Cardiac fibroblast (primary cell): ENCODE results near the gene SYAP1.
"Not testable (repeated sequence)": the region's sequence is repeated elsewhere in the genome, so short reads cannot be mapped to it uniquely, and the experiment has no call there.

Source experiments
- DNase-seq, 2 donors: peaks; one replicate each; pipeline versions ENCODE4 v3.0.0 to v3.0.0-alpha.2; 2010; ENCODE audit warnings: low read depth in 2 of 2
- H3K4me3 ChIP-seq, 2 donors: replicated peaks in 1 of 2; 1 replicate in 1 of 2; 2 replicates in 1 of 2; pipeline ENCODE4 v1.5.1; 2011; ENCODE audit warnings: low read depth in 2 of 2, low read length in 2 of 2, mild to moderate bottlenecking in 2 of 2, moderate library complexity in 1 of 2
- CTCF ChIP-seq: IDR thresholded peaks from one replicate; pipeline ENCODE4 v1.5.1; 2011; ENCODE audit warnings: low read depth, mild to moderate bottlenecking, low read length, inconsistent platforms

Gene SYAP1

GRCh38 chrX:16722481-16722880 is 3.1 kb downstream of the SYAP1 start:
- DNase-seq = no peak
- TF ChIP-seq CTCF = no peak
- no peak overlapping the region for H3K4me3 ChIP-seq

- TF ChIP-seq CTCF = no peak
- no peak for DNase-seq
These were observed 5.7 kb downstream of the SYAP1 start for GRCh38 chrX:16725072-16725471.

GRCh38 chrX:16726347-16726988 is 7.1 kb downstream of the SYAP1 start:
- not testable (repeated sequence) for DNase-seq

More at GRCh38 chrX:16725072-16725471, 5.7 kb downstream of the SYAP1 start:
- no peak overlapping the region for H3K4me3 ChIP-seq

GRCh38 chrX:16727637-16728036 is 8.2 kb downstream of the SYAP1 start:
- H3K4me3 ChIP-seq = no peak overlapping the region
- no peak for DNase-seq
- TF ChIP-seq CTCF = no peak

More at GRCh38 chrX:16726347-16726988, 7.1 kb downstream of the SYAP1 start:
- not testable (repeated sequence) for H3K4me3 ChIP-seq

GRCh38 chrX:16730450-16730849 is 11.0 kb downstream of the SYAP1 start:
- no peak for DNase-seq
- no peak for TF ChIP-seq CTCF

GRCh38 chrX:16733013-16733412 is 13.6 kb downstream of the SYAP1 start:
- TF ChIP-seq CTCF = no peak
- H3K4me3 ChIP-seq = no peak overlapping the region
- no peak for DNase-seq

More at GRCh38 chrX:16730450-16730849, 11.0 kb downstream of the SYAP1 start:
- H3K4me3 ChIP-seq = no peak overlapping the region

GRCh38 chrX:16737024-16737423 is 17.6 kb downstream of the SYAP1 start:
- H3K4me3 ChIP-seq = no peak overlapping the region
- TF ChIP-seq CTCF = no peak
- DNase-seq = no peak
